ENCODE measurements around the gene PGGHG.

- no peak for TF ChIP-seq EP300 (conservative IDR thresholded peaks at IDR 0.05; ENCODE audit: poor library complexity, severe bottlenecking)
- no peak for TF ChIP-seq RAD21 (conservative IDR thresholded peaks at IDR 0.05)
- TF ChIP-seq CTCF (IDR thresholded peaks at IDR 0.05; ENCODE audit: poor library complexity, severe bottlenecking), result no peak
- no peak for TF ChIP-seq POLR2AphosphoS5 (IDR thresholded peaks at IDR 0.05)
Measured at GRCh38 chr11:312092-312816, 23.3 kb downstream of the PGGHG start.

Data from neural cell (in vitro differentiated cells).